HepG2 (cell line): ENCODE measurements around the gene PATZ1. TPM values are rescaled to one million over a fixed set of nuclear protein-coding genes. Genes with fewer than 3 reads are reported as not detected.

ENCODE experiments used
- HOXA9 ChIP-seq: sonication (generic); formaldehyde crosslinking; IDR thresholded peaks from 2 replicates; pipeline ENCODE4 v1.8.1; 2022; ENCODE audit warnings: missing genetic modification reagents, mild to moderate bottlenecking, moderate library complexity, borderline replicate concordance
- REPIN1 ChIP-seq: sonication (generic); formaldehyde crosslinking; IDR thresholded peaks from 2 replicates; pipeline ENCODE4 v1.8.0; 2022; ENCODE audit warnings: missing genetic modification reagents, low read depth, mild to moderate bottlenecking, borderline replicate concordance
- RXRA ChIP-seq: sonication (generic); formaldehyde crosslinking; IDR thresholded peaks from 2 replicates; pipeline ENCODE4 v1.5.1; 2020; ENCODE audit warnings: missing genetic modification reagents
- TMF1 ChIP-seq: sonication (generic); formaldehyde crosslinking; IDR thresholded peaks from 2 replicates; pipeline ENCODE4 v1.8.1; 2022; ENCODE audit warnings: low read depth, missing genetic modification reagents
- ZBTB7B ChIP-seq: sonication (generic); formaldehyde crosslinking; IDR thresholded peaks from 2 replicates; pipeline ENCODE4 v1.4.0; 2020; ENCODE audit warnings: missing genetic modification reagents
- ZNF451 ChIP-seq: sonication (generic); formaldehyde crosslinking; IDR thresholded peaks from 2 replicates; pipeline ENCODE4 v1.5.0; 2020; ENCODE audit warnings: mild to moderate bottlenecking, missing genetic modification reagents
- polyA plus RNA-seq, 8 experiments: library from polyadenylated mRNA; depleted of rRNA in 3 of 8; stranded (reverse) in 7 of 8; unstranded in 1 of 8; fragments of >200 nt; fragmentation: Illumina TruSeq in 4 of 8; extraction: Trizol in 4 of 8; gene quantifications; 2 replicates each; pipeline versions ENCODE4 v1.2.1 to v1.2.3, GENCODE V29; 2011 to 2016; ENCODE audit warnings: low read depth in 4 of 8, missing spikeins in 1 of 8, mixed read lengths in 1 of 8; ENCODE audit not compliant: insufficient read depth in 1 of 8
- total RNA-seq, 5 experiments: library from RNA; depleted of rRNA; stranded (reverse); fragments of >200 nt; fragmentation: Illumina TruSeq; extraction: Trizol; gene quantifications; 2 replicates each; pipeline ENCODE4 v1.2.3, GENCODE V29; 2016; ENCODE audit warnings: low read depth in 1 of 5
- TF ChIP-seq, protein P1 (sequence below): sonication (generic); formaldehyde crosslinking; IDR thresholded peaks from 2 replicates; pipeline ENCODE4 v1.9.0; 2022; ENCODE audit warnings: missing genetic modification reagents, mild to moderate bottlenecking, borderline replicate concordance
- TF ChIP-seq, protein P2 (sequence below): sonication (generic); formaldehyde crosslinking; IDR thresholded peaks from 2 replicates; pipeline ENCODE4 v1.4.0; 2020; ENCODE audit warnings: missing genetic modification reagents
- TF ChIP-seq, protein P3 (sequence below), 2 experiments: sonication (generic) in 1 of 2; formaldehyde crosslinking in 1 of 2; IDR thresholded peaks; 2 replicates each; pipeline versions ENCODE4 v1.4.0 to v1.6.1; 2018 to 2020; ENCODE audit warnings: missing genetic modification reagents in 2 of 2, borderline replicate concordance in 1 of 2, low read depth in 1 of 2, mild to moderate bottlenecking in 1 of 2, missing biosample characterization in 1 of 2

PATZ1 gene
- total and polyA plus RNA-seq, 2 of the 13 experiments (the other 11 are each of a cell fraction or from before 2014, with no cell fraction given), result 24.9 to 30.5 TPM

DNA sequence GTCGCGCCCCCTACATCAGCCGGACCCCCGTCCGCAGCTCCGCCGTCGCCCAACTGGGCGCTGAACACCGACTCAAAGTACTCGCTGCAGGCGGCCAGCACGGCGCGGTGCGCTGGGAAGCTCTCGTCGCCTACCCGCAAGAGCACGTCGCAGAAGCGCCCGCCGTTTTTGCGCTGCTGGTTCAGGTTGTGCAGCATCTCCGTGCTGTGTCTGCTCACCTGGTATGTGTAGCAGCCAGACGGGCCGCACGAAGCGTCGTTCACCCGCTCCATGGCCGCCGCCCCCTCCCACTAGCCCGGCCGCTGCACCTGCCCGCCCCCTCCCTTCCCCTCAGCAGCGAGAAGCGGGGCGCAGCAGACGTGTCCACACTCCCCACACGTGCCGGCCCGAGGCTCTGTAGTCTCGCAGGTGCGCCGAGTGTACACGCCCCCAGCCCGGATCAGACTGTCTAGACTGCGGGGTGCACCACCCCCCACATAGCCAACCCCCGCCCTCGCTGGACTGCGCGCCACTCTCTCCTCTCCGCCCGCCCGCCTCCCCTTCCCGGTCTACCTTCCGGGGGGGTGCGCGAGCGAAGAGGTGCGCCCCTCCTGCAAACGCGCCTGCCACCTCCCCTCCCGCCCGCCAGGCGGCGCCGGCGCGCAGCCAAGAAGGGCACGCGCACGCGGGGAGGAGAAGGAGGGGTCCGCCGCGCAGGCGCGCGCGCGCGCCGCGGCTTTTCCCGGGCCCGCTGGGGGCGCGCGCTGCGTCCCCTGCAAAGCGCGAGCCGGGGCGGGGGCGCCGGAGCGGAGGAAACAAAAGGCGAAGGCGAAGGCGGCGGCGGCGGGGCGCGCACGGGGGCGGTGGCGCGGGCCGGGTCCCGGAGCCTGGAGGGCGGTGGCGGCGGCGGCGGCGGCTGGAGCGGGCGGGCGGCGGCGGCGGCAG lies 553 bp downstream of the PATZ1 start (continued):
- TF ChIP-seq, protein P1, sequence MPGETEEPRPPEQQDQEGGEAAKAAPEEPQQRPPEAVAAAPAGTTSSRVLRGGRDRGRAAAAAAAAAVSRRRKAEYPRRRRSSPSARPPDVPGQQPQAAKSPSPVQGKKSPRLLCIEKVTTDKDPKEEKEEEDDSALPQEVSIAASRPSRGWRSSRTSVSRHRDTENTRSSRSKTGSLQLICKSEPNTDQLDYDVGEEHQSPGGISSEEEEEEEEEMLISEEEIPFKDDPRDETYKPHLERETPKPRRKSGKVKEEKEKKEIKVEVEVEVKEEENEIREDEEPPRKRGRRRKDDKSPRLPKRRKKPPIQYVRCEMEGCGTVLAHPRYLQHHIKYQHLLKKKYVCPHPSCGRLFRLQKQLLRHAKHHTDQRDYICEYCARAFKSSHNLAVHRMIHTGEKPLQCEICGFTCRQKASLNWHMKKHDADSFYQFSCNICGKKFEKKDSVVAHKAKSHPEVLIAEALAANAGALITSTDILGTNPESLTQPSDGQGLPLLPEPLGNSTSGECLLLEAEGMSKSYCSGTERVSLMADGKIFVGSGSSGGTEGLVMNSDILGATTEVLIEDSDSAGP (CRISPR knock-in tag), result peak; percentile 78
- TF ChIP-seq REPIN1 (CRISPR knock-in tag) (peak; percentile 66; the same call in 1 of the 2 replicates), HOXA9 (peak; percentile 35; the same call in 1 of the 2 replicates), ZBTB7B (no peak), TMF1 (CRISPR knock-in tag) (peak; percentile 58; the same call in 1 of the 2 replicates), RXRA (CRISPR knock-in tag) (peak; percentile 58; the same call in 1 of the 2 replicates), ZNF451 (CRISPR knock-in tag) (peak; percentile 56; the same call in 1 of the 2 replicates)
- TF ChIP-seq, protein P2, sequence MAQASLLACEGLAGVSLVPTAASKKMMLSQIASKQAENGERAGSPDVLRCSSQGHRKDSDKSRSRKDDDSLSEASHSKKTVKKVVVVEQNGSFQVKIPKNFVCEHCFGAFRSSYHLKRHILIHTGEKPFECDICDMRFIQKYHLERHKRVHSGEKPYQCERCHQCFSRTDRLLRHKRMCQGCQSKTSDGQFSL (CRISPR knock-in tag), result peak; percentile 82
- TF ChIP-seq, protein P3, sequence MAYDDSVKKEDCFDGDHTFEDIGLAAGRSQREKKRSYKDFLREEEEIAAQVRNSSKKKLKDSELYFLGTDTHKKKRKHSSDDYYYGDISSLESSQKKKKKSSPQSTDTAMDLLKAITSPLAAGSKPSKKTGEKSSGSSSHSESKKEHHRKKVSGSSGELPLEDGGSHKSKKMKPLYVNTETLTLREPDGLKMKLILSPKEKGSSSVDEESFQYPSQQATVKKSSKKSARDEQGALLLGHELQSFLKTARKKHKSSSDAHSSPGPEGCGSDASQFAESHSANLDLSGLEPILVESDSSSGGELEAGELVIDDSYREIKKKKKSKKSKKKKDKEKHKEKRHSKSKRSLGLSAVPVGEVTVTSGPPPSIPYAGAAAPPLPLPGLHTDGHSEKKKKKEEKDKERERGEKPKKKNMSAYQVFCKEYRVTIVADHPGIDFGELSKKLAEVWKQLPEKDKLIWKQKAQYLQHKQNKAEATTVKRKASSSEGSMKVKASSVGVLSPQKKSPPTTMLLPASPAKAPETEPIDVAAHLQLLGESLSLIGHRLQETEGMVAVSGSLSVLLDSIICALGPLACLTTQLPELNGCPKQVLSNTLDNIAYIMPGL (CRISPR knock-in tag; IDR thresholded peaks at IDR 0.05; ENCODE audit: borderline replicate concordance in 1 of 2, low read depth in 1 of 2), result peak; percentile 77 to 86
- TF ChIP-seq, all 625 proteins: peak for 106
